ENCODE results near the gene AHSA1.
"Not testable (repeated sequence)": the region's sequence is repeated elsewhere in the genome, so short reads cannot be mapped to it uniquely, and the experiment has no call there.

GRCh38 chr14:77416098-77416497 is 41.8 kb upstream of the AHSA1 start:
- TF ChIP-seq CTCF (optimal IDR thresholded peaks at IDR 0.05 in 1 of 3, IDR thresholded peaks at IDR 0.05 in 1 of 3, conservative IDR thresholded peaks at IDR 0.05 in 1 of 3; ENCODE audit: extremely low read depth in 1 of 3, insufficient read depth in 2 of 3, low read length in 3 of 3); EZH2 (IDR thresholded peaks at IDR 0.05; ENCODE audit: low read length): not testable (repeated sequence)

All from keratinocyte (primary cell).